NT2/D1 (cell line): ENCODE measurements around the gene DOCK1.
A peak's percentile ranks its signal among the peaks of the same experiment; 100 is the strongest.

Source experiments
- DNase-seq: peaks from one replicate; pipeline ENCODE4 v3.0.0-alpha.2; 2011; ENCODE audit warnings: low read depth, low spot score
- H3K27me3 ChIP-seq: 2 replicates; pipeline ENCODE4 v1.6.0; 2011; ENCODE audit warnings: mild to moderate bottlenecking; ENCODE audit not compliant: insufficient read length, insufficient read depth
- H3K36me3 ChIP-seq: 2 replicates; pipeline ENCODE4 v1.6.1; 2011; ENCODE audit warnings: mild to moderate bottlenecking, low read length, mixed read lengths; ENCODE audit not compliant: insufficient read depth, insufficient read length
- H3K4me1 ChIP-seq: 2 replicates; pipeline ENCODE4 v1.5.1; 2011; ENCODE audit not compliant: insufficient read depth, insufficient read length
- H3K4me3 ChIP-seq: 2 replicates; pipeline ENCODE4 v1.5.1; 2011; ENCODE audit warnings: low read depth; ENCODE audit not compliant: insufficient read length
- H3K9ac ChIP-seq: 2 replicates; pipeline ENCODE4 v1.6.0; 2011; ENCODE audit warnings: low read depth; ENCODE audit not compliant: insufficient read length
- H3K9me3 ChIP-seq: 2 replicates; pipeline ENCODE4 v1.5.1; 2011; ENCODE audit warnings: mild to moderate bottlenecking, low read length; ENCODE audit not compliant: insufficient read depth
- SUZ12 ChIP-seq: IDR thresholded peaks from 2 replicates; pipeline ENCODE4 v1.6.1; 2011; ENCODE audit not compliant: insufficient read length, insufficient read depth; ENCODE audit errors: extremely low read depth
- YY1 ChIP-seq: IDR thresholded peaks from 2 replicates; pipeline ENCODE4 v1.6.1; 2011; ENCODE audit not compliant: insufficient read length, insufficient read depth
- ZNF274 ChIP-seq: IDR thresholded peaks from 2 replicates; pipeline ENCODE4 v1.6.1; 2011; ENCODE audit warnings: mild to moderate bottlenecking, low read depth, low read length

The DOCK1 gene

DNA sequence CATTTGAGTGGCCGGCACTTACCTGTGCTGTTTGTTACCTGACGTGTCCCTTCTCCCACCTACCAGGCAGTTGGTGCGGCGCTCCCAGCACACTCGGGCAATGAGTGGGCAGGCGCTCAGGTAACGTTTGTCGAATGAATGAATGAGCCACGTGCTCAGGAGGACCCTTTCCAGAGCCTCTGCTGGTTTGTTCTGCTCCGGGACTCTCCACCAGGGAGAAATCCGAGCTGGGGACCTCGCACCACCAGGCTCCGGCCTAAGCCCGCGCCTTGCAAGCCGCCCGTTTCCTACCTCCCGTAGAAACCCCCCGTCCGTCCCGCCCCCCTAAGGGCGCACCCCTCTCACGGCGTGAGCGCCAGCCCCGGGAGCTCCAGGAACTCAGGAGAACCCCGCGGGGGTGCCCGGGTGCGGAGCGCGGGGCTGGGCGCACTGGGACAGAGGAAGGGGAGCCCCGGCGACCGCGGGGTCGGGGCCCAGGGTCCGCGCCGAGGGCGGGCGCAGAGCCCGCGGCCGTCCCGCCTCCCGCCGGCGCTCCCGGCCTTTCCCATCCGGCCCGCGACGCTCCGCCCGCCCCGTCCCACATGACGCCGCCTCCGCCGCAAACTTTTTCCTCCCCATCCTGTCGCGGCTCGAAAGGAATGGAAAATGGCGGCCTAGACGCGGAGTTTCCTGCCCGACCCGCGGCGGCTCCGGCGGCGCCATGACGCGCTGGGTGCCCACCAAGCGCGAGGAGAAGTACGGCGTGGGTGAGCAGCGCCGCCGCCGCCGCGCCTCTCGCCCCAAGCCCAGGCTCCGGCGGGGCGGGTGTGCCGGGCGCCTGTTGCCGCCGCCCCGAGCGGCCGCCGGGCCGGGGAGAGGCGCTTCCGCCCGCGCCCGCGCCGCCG lies at the start of gene DOCK1:
Gene DOCK1 (plus strand): TSS at position 611 of the 884 bp plus-strand sequence. CDS start 90 bp downstream, at position 701.
- TF ChIP-seq ZNF274 (no peak), YY1 (peak; percentile 44), SUZ12 (no peak)
- Histone ChIP-seq H3K36me3 (peaks cover 40% of the 10 kb centered on the region), H3K9ac (peak within 1 kb of the TSS; percentile 81), H3K4me1 (peaks cover 5% of the 10 kb centered on the region), H3K27me3 (no peaks in the 10 kb centered on the region), H3K4me3 (peak within 1 kb of the TSS; percentile 56), H3K9me3 (no peaks in the 10 kb centered on the region)
- no peak for DNase-seq

DNA sequence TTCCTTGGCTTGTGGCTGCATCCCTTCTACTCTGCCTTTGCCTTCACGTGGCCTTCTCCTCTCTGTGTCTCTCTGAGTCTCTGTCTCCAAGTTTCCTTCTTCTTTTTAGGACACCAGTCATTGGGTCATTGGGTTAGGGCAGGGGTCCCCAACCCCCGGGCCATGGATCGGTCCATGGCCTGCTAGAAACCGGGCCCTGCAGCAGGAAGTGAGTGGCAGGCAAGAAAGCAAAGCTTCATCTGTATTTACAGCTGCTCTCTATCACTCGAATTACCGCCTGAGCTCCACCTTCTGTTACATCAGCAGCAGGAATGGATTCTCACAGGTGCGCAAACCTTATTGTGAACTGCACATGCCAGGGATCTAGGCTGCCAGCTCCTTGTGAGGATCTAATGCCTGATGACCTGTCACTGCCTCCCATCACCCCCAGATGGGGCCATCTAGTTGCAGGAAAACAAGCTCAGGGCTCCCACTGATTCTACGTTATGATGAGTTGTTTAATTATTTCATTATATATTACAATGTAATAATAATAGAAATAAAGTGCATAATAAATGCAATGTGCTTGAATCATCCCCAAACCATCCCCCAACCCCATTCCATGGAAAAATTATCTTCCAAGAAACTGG lies 47.9 kb upstream of the DOCK1 start:
- Histone ChIP-seq H3K9ac (no peak overlapping the region), H3K27me3 (no peaks in the 10 kb centered on the region)
- TF ChIP-seq SUZ12: no peak
- no peak for TF ChIP-seq YY1
- TF ChIP-seq ZNF274: no peak

DNA sequence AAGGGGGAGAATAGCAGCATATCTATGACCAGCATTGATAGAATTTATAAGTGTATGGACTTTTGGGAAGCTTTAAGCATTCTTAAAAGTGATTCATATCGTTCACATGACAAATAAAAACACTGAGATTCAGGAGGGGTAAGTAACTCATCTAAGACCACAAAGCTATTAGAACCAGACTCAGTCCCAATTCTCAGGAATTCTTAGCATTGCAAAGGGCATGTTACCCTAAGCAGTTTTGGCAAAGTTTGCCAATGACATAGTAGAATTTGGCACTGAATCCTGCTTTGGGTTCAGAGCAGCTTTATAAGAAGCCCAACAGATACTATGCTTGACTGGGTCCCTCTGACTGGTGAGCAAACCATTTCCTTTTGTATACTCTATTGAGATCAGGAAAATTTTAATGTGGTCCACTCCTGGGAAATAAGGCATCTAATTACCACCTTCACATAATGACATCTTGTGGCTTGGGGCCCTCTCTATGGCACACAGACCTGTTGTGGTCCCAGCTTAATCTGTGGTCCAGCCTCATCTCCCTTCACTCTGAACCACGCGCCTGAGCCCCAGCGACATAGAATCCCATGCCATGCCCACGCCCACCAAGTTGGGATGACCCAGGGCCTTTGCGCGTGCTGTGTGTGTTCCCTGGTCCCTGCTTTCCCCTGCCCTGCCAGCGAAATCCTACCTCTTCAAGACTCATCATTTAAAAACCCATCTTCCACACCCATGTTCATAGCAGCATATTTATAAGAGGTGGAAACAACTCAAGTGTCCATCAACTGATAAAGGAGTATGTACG lies 37.5 kb upstream of the DOCK1 start:
- TF ChIP-seq SUZ12 (no peak), YY1 (no peak), ZNF274 (no peak)
- Histone ChIP-seq H3K4me3 (no peak overlapping the region), H3K9me3 (no peaks in the 10 kb centered on the region), H3K36me3 (no peaks in the 10 kb centered on the region), H3K4me1 (no peaks in the 10 kb centered on the region), H3K27me3 (no peaks in the 10 kb centered on the region), H3K9ac (no peak overlapping the region)
- no peak for DNase-seq

More for the DNA sequence above, 47.9 kb upstream of the DOCK1 start:
- Histone ChIP-seq H3K4me1 (no peaks in the 10 kb centered on the region), H3K9me3 (peaks cover 5% of the 10 kb centered on the region; the same call in 1 of the 2 replicates), H3K36me3 (no peaks in the 10 kb centered on the region), H3K4me3 (no peak overlapping the region)
- DNase-seq: no peak

GRCh38 chr10:126868371-126868770 lies 36.9 kb upstream of the DOCK1 start:
- Histone ChIP-seq H3K4me3 (no peak overlapping the region), H3K27me3 (no peaks in the 10 kb centered on the region), H3K4me1 (peaks cover 4% of the 10 kb centered on the region), H3K36me3 (no peaks in the 10 kb centered on the region), H3K9me3 (no peaks in the 10 kb centered on the region), H3K9ac (no peak overlapping the region)
- no peak for DNase-seq
- TF ChIP-seq ZNF274 (no peak), YY1 (no peak), SUZ12 (no peak)

DNA sequence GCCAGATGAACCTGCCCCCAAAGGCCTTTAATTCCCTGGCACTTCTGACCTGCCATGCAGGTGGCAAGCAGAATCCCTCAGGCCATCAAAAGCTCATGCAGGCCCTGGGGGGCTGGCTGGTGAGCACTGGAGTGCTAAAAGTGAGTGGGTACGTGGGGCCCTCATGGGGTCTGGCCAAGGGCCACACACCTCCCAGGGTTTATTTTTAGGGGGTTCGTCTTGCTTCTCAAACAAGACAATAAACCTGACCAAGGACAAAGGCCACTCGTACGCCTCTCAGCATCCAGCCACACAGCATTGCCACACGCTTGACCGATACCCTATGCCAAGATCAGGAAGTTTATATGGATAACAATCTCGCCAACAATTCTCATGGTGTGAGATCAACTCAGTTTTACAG lies 33.1 kb upstream of the DOCK1 start:
- peaks cover 8% of the 10 kb centered on the region for H3K4me1 ChIP-seq
- no peak overlapping the region for H3K9ac ChIP-seq
- no peaks in the 10 kb centered on the region for H3K27me3 ChIP-seq
- H3K4me3 ChIP-seq: peak overlapping the region; percentile 6
- DNase-seq: no peak
- no peak for TF ChIP-seq ZNF274
- TF ChIP-seq SUZ12: no peak
- no peak for TF ChIP-seq YY1
- H3K9me3 ChIP-seq: no peaks in the 10 kb centered on the region
- H3K36me3 ChIP-seq: no peaks in the 10 kb centered on the region

- H3K9me3 ChIP-seq: no peaks in the 10 kb centered on the region
- H3K4me1 ChIP-seq: peaks cover 8% of the 10 kb centered on the region
- no peaks in the 10 kb centered on the region for H3K27me3 ChIP-seq
- H3K36me3 ChIP-seq: no peaks in the 10 kb centered on the region
- peak overlapping the region; percentile 6 for H3K4me3 ChIP-seq
- H3K9ac ChIP-seq: no peak overlapping the region
- no peak for TF ChIP-seq ZNF274
- no peak for TF ChIP-seq YY1
- no peak for TF ChIP-seq SUZ12
- DNase-seq: peak; percentile 60
Measured at GRCh38 chr10:126872768-126873167, 32.5 kb upstream of the DOCK1 start.
